ENCODE measurements around the gene CCT2. TPM values are rescaled to one million over a fixed set of nuclear protein-coding genes. Genes with fewer than 3 reads are reported as not detected.
"Not testable (repeated sequence)": the region's sequence is repeated elsewhere in the genome, so short reads cannot be mapped to it uniquely, and the experiment has no call there.

Gene CCT2
- total RNA-seq, 4 donors from 2014 or later: 45.4 to 164 (median 156) TPM

- TF ChIP-seq POLR2A (IDR thresholded peaks at IDR 0.05) (no peak), CTCF (IDR thresholded peaks at IDR 0.05) (no peak)
- Histone ChIP-seq H3K4me1 (no peaks in the 10 kb centered on the region), H3K36me3 (peaks cover 4 to 79% (median 43%) of the 10 kb centered on the region in 3 donors), H3K4me3 (no peak overlapping the region), H3K9me3 (no peaks in the 10 kb centered on the region), H3K27ac (no peak overlapping the region), H3K27me3 (no peaks in the 10 kb centered on the region)
- DNase-seq: no peak
- intact Hi-C loops (cut with DNase I): no loop called here
Measured at GRCh38 chr12:69600804-69601203, 15.5 kb downstream of the CCT2 start.

GRCh38 chr12:69601962-69602685 is 16.9 kb downstream of the CCT2 start:
- H3K27me3 ChIP-seq: no peaks in the 10 kb centered on the region
- no peak overlapping the region for H3K27ac ChIP-seq
- peaks cover 4 to 66% (median 41%) of the 10 kb centered on the region in 3 donors for H3K36me3 ChIP-seq
- no peak for TF ChIP-seq POLR2A (IDR thresholded peaks at IDR 0.05)
- TF ChIP-seq CTCF (IDR thresholded peaks at IDR 0.05): no peak
- H3K9me3 ChIP-seq: no peaks in the 10 kb centered on the region
- no peak overlapping the region for H3K4me3 ChIP-seq
- H3K4me1 ChIP-seq: no peaks in the 10 kb centered on the region
- intact Hi-C loops (cut with DNase I): no loop called here
- WGBS, 2 donors: 80 to 84% methylated on average over 6 of the region's 6 CpGs
- no peak for DNase-seq

GRCh38 chr12:69602954-69603353 is 17.7 kb downstream of the CCT2 start:
- no peak for DNase-seq
- H3K27me3 ChIP-seq: no peaks in the 10 kb centered on the region
- no peak overlapping the region for H3K27ac ChIP-seq
- no peaks in the 10 kb centered on the region for H3K9me3 ChIP-seq
- peaks cover 4 to 58% (median 33%) of the 10 kb centered on the region in 3 donors for H3K36me3 ChIP-seq
- TF ChIP-seq CTCF (IDR thresholded peaks at IDR 0.05) (no peak), POLR2A (IDR thresholded peaks at IDR 0.05) (no peak)
- no peak overlapping the region for H3K4me3 ChIP-seq
- H3K4me1 ChIP-seq: no peaks in the 10 kb centered on the region
- intact Hi-C loops (cut with DNase I): no loop called here

- H3K4me1 ChIP-seq; H3K4me3 ChIP-seq; H3K27ac ChIP-seq; intact Hi-C loops (cut with DNase I); H3K27me3 ChIP-seq; DNase-seq; H3K9me3 ChIP-seq: not testable (repeated sequence)
- peaks cover 4 to 52% (median 29%) of the 10 kb centered on the region in 3 donors for H3K36me3 ChIP-seq
- 98 to 100% methylated on average over 5 to 6 of the region's 6 CpGs for WGBS, 2 donors
Measured at GRCh38 chr12:69603556-69603955, 18.3 kb downstream of the CCT2 start.

- H3K4me1 ChIP-seq; H3K4me3 ChIP-seq; H3K9me3 ChIP-seq; H3K27ac ChIP-seq; DNase-seq; H3K27me3 ChIP-seq; intact Hi-C loops (cut with DNase I): not testable (repeated sequence)
- H3K36me3 ChIP-seq: peaks cover 0 to 45% (median 22%) of the 10 kb centered on the region in 3 donors
- WGBS, 2 donors: 90 to 91% methylated on average over 2 to 3 of the region's 3 CpGs
Measured at GRCh38 chr12:69604275-69604674, 19.0 kb downstream of the CCT2 start.

GRCh38 chr12:69608114-69608513 is 22.9 kb downstream of the CCT2 start:
- intact Hi-C loops (cut with DNase I): no loop called here
- H3K4me3 ChIP-seq: no peak overlapping the region
- TF ChIP-seq CTCF (IDR thresholded peaks at IDR 0.05) (no peak), POLR2A (IDR thresholded peaks at IDR 0.05) (no peak)
- peaks cover 0 to 6% (median 0%) of the 10 kb centered on the region in 3 donors for H3K36me3 ChIP-seq
- 55 to 70% methylated on average over 2 of the region's 2 CpGs for WGBS, 2 donors
- H3K9me3 ChIP-seq: no peaks in the 10 kb centered on the region
- H3K27ac ChIP-seq: no peak overlapping the region
- DNase-seq: no peak
- H3K27me3 ChIP-seq: no peaks in the 10 kb centered on the region
- H3K4me1 ChIP-seq: no peaks in the 10 kb centered on the region

All from esophagus squamous epithelium (tissue), 5 donors.